ENCODE results near the gene RCAN2. TPM values are rescaled to one million over a fixed set of nuclear protein-coding genes. Genes with fewer than 3 reads are reported as not detected.

The RCAN2 gene
- total RNA-seq, 1 experiment from 2014 or later, result 0.44 TPM

- Histone ChIP-seq H3F3A (ENCODE audit: insufficient read depth, low read depth) (no peaks in the 10 kb centered on the region), H3K27me3 (ENCODE audit: insufficient read depth, low read depth) (no peaks in the 10 kb centered on the region), H3K4me1 (replicated peaks; ENCODE audit: insufficient read depth) (no peaks in the 10 kb centered on the region), H3K79me2 (ENCODE audit: low read depth) (no peaks in the 10 kb centered on the region), H3K27ac (no peak overlapping the region), H3K36me3 (ENCODE audit: low read depth) (no peaks in the 10 kb centered on the region), H3K9me2 (ENCODE audit: insufficient read depth) (no peaks in the 10 kb centered on the region), H3K9me3 (ENCODE audit: insufficient read depth, low read depth) (no peaks in the 10 kb centered on the region), H3K4me3 (no peak overlapping the region), H4K20me1 (ENCODE audit: insufficient read depth) (no peaks in the 10 kb centered on the region), H3K4me2 (no peak overlapping the region), H2AFZ (no peak overlapping the region)
- no peak for TF ChIP-seq EZH2 (IDR thresholded peaks at IDR 0.05; ENCODE audit: low read depth)
- TF ChIP-seq, protein P1, sequence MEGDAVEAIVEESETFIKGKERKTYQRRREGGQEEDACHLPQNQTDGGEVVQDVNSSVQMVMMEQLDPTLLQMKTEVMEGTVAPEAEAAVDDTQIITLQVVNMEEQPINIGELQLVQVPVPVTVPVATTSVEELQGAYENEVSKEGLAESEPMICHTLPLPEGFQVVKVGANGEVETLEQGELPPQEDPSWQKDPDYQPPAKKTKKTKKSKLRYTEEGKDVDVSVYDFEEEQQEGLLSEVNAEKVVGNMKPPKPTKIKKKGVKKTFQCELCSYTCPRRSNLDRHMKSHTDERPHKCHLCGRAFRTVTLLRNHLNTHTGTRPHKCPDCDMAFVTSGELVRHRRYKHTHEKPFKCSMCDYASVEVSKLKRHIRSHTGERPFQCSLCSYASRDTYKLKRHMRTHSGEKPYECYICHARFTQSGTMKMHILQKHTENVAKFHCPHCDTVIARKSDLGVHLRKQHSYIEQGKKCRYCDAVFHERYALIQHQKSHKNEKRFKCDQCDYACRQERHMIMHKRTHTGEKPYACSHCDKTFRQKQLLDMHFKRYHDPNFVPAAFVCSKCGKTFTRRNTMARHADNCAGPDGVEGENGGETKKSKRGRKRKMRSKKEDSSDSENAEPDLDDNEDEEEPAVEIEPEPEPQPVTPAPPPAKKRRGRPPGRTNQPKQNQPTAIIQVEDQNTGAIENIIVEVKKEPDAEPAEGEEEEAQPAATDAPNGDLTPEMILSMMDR (conservative IDR thresholded peaks at IDR 0.05), result no peak
- DNase-seq, result no peak
- no TSS peak for BruUV-seq (replicated peaks)
- POLR2A ChIA-PET (ENCODE audit: unreplicated experiment), result no interaction called here
- intact Hi-C loops (cut with micrococcal nuclease; ENCODE audit: unreplicated experiment), result no loop called here
- CTCF ChIA-PET, result no interaction called here
These were observed 236.9 kb downstream of the RCAN2 start for GRCh38 chr6:46254331-46254730.

DNA sequence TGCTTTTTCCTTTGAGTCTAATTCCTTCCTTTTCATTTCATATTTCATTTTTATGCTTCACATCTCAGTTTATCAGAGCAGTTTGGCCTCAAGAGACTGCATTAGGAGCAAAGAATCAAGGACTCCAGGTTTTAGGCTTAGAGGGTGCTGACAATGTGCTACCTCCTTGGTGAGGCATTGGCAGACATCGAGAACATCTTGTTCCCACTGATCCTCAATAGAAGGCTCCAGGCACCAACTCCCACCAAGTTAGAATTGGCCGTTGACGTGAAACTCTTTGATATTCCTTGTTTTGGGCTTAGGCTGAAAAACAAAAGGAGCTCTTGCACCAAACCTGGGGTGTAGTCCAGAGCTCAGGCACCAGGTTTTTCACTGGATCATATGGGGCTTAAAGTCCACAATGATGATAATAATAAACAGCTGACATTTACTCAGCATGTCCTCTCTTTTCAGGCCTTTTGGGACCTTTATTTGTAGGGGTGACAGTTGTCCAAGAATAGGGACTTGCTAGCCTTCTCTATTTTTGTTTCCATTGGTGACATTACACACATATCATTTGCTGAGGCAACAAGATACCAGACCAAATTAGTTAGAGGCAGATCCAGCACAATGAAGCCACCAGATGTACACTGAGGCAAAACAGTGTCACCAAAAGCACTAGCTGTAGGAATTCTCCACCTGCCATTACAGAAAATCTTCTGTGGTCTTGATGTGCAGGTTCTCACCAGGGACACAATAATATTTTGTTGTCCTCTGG, 239.5 kb downstream of the RCAN2 start:
- no peak for TF ChIP-seq EZH2 (IDR thresholded peaks at IDR 0.05; ENCODE audit: low read depth)
- TF ChIP-seq, protein P1 (conservative IDR thresholded peaks at IDR 0.05), result no peak
- ChIA-PET CTCF (no interaction called here), POLR2A (ENCODE audit: unreplicated experiment) (no interaction called here)
- Histone ChIP-seq H3K27me3 (ENCODE audit: insufficient read depth, low read depth) (no peaks in the 10 kb centered on the region), H3K4me2 (no peak overlapping the region), H2AFZ (no peak overlapping the region), H3K36me3 (ENCODE audit: low read depth) (no peaks in the 10 kb centered on the region), H3K9me2 (ENCODE audit: insufficient read depth) (no peaks in the 10 kb centered on the region), H3F3A (ENCODE audit: insufficient read depth, low read depth) (no peaks in the 10 kb centered on the region), H3K79me2 (ENCODE audit: low read depth) (no peaks in the 10 kb centered on the region), H3K4me1 (replicated peaks; ENCODE audit: insufficient read depth) (no peaks in the 10 kb centered on the region), H3K27ac (no peak overlapping the region), H3K4me3 (no peak overlapping the region), H4K20me1 (ENCODE audit: insufficient read depth) (no peaks in the 10 kb centered on the region), H3K9me3 (ENCODE audit: insufficient read depth, low read depth) (no peaks in the 10 kb centered on the region)
- intact Hi-C loops (cut with micrococcal nuclease; ENCODE audit: unreplicated experiment), result no loop called here
- no TSS peak for BruUV-seq (replicated peaks)
- DNase-seq, result no peak

GRCh38 chr6:46248143-46248542, 243.1 kb downstream of the RCAN2 start:
- no peak for DNase-seq
- BruUV-seq (replicated peaks), result no TSS peak
- Histone ChIP-seq H3K9me2 (ENCODE audit: insufficient read depth) (no peaks in the 10 kb centered on the region), H3K9me3 (ENCODE audit: insufficient read depth, low read depth) (no peaks in the 10 kb centered on the region), H2AFZ (no peak overlapping the region), H3K4me3 (no peak overlapping the region), H3K27ac (no peak overlapping the region), H3K27me3 (ENCODE audit: insufficient read depth, low read depth) (no peaks in the 10 kb centered on the region), H3K4me1 (replicated peaks; ENCODE audit: insufficient read depth) (no peaks in the 10 kb centered on the region), H3K4me2 (no peak overlapping the region), H3F3A (ENCODE audit: insufficient read depth, low read depth) (no peaks in the 10 kb centered on the region), H3K36me3 (ENCODE audit: low read depth) (no peaks in the 10 kb centered on the region), H3K79me2 (ENCODE audit: low read depth) (no peaks in the 10 kb centered on the region), H4K20me1 (ENCODE audit: insufficient read depth) (no peaks in the 10 kb centered on the region)
- intact Hi-C loops (cut with micrococcal nuclease; ENCODE audit: unreplicated experiment), result no loop called here
- ChIA-PET CTCF (no interaction called here), POLR2A (ENCODE audit: unreplicated experiment) (no interaction called here)
- TF ChIP-seq, protein P1 (conservative IDR thresholded peaks at IDR 0.05), result no peak
- no peak for TF ChIP-seq EZH2 (IDR thresholded peaks at IDR 0.05; ENCODE audit: low read depth)

All from PC-9 (cell line).